Mesendoderm (in vitro differentiated cells): ENCODE results near the gene MAFF.

Source experiments
- DNase-seq: peaks from one replicate; pipeline ENCODE4 v3.0.0; 2013
- H2AK5ac ChIP-seq: 2 replicates; pipeline ENCODE4 v1.6.1; 2013; ENCODE audit warnings: low read length, inconsistent platforms
- H2BK120ac ChIP-seq: 2 replicates; pipeline ENCODE4 v1.6.1; 2013; ENCODE audit warnings: low read depth, mild to moderate bottlenecking, low read length, moderate library complexity, mixed read lengths
- H2BK15ac ChIP-seq: replicated peaks from 2 replicates; pipeline ENCODE4 v1.6.1; 2013; ENCODE audit warnings: low read depth, mild to moderate bottlenecking, moderate library complexity
- H2BK5ac ChIP-seq: 2 replicates; pipeline ENCODE4 v1.6.1; 2013; ENCODE audit warnings: low read length, inconsistent platforms
- H3K18ac ChIP-seq: 2 replicates; pipeline ENCODE4 v1.6.1; 2013; ENCODE audit warnings: mild to moderate bottlenecking, low read length, mixed read lengths
- H3K23ac ChIP-seq: one replicate; pipeline ENCODE4 v1.6.1; 2013; ENCODE audit warnings: low read length
- H3K27ac ChIP-seq: 2 replicates; pipeline ENCODE4 v1.5.1; 2013; ENCODE audit warnings: low read depth, mild to moderate bottlenecking, inconsistent platforms, low read length, moderate library complexity
- H3K27me3 ChIP-seq: 2 replicates; pipeline ENCODE4 v1.6.1; 2013; ENCODE audit warnings: low read length, control low read depth, mild to moderate bottlenecking, inconsistent platforms; ENCODE audit not compliant: insufficient read depth, poor library complexity
- H3K36me3 ChIP-seq: 2 replicates; pipeline ENCODE4 v1.6.1; 2013; ENCODE audit warnings: low read length, inconsistent platforms; ENCODE audit not compliant: control insufficient read depth, insufficient read depth
- H3K4ac ChIP-seq: one replicate; pipeline ENCODE4 v1.6.1; 2013; ENCODE audit warnings: low read depth, mild to moderate bottlenecking, low read length, moderate library complexity
- H3K4me1 ChIP-seq: 2 replicates; pipeline ENCODE4 v1.6.1; 2013; ENCODE audit warnings: low read depth, low read length, inconsistent platforms; ENCODE audit not compliant: control insufficient read depth
- H3K4me2 ChIP-seq: 2 replicates; pipeline ENCODE4 v1.6.1; 2013; ENCODE audit warnings: low read length
- H3K4me3 ChIP-seq: 2 replicates; pipeline ENCODE4 v1.5.1; 2013; ENCODE audit warnings: mild to moderate bottlenecking, low read length
- H3K56ac ChIP-seq: one replicate; pipeline ENCODE4 v1.6.1; 2013; ENCODE audit warnings: low read length
- H3K79me1 ChIP-seq: 2 replicates; pipeline ENCODE4 v1.6.1; 2013; ENCODE audit warnings: low read length, inconsistent platforms
- H3K79me2 ChIP-seq: 2 replicates; pipeline ENCODE4 v1.6.1; 2013; ENCODE audit warnings: mild to moderate bottlenecking, low read length; ENCODE audit not compliant: control insufficient read depth, insufficient read depth
- H3K9ac ChIP-seq: 2 replicates; pipeline ENCODE4 v1.6.1; 2013; ENCODE audit warnings: low read length, inconsistent platforms
- H4K5ac ChIP-seq: one replicate; pipeline ENCODE4 v1.6.1; 2013; ENCODE audit warnings: low read length
- H4K8ac ChIP-seq: one replicate; pipeline ENCODE4 v1.6.1; 2013; ENCODE audit warnings: low read depth, mild to moderate bottlenecking, control low read depth, low read length, moderate library complexity
- WGBS: extraction: QIAGEN DNeasy Blood & Tissue Kit; methylation state at CpG from one replicate; pipeline ENCODE4 v1.1.7; 2013; ENCODE audit warnings: low lambda C conversion rate, missing lambda C conversion rate; ENCODE audit not compliant: insufficient coverage; ENCODE audit errors: extremely low coverage; 5-methylcytosine and 5-hydroxymethylcytosine counted together

MAFF gene

DNA sequence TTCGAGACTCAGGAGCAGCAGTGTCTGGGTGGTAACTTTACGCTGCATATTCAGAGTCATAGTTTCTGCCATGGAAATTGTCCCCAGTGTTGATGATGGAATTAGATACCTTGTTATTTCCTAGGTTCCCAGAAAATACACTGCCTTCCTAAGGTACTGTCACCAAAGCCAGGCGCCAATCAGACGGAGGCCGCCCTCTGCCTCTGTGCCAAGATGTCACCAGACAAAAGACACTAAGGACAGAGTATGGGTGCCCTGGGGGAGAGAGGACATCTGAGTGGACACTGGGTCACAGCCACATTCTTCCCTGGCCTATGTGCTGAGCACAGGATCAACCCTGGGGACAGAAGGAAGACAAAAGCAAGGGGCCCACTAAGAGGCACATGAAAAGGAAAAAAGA lies 31.3 kb upstream of the MAFF start:
- Histone ChIP-seq H3K4ac (no peak overlapping the region), H3K23ac (no peak overlapping the region), H3K4me2 (no peak overlapping the region), H3K27me3 (no peaks in the 10 kb centered on the region), H3K79me2 (no peaks in the 10 kb centered on the region), H3K18ac (no peak overlapping the region), H2BK5ac (no peak overlapping the region), H3K4me1 (no peaks in the 10 kb centered on the region), H4K5ac (no peak overlapping the region), H3K27ac (no peak overlapping the region), H2AK5ac (no peak overlapping the region), H2BK15ac (no peak overlapping the region), H3K9ac (no peak overlapping the region), H3K56ac (no peak overlapping the region), H3K79me1 (no peaks in the 10 kb centered on the region), H3K4me3 (no peak overlapping the region), H2BK120ac (no peak overlapping the region), H3K36me3 (no peaks in the 10 kb centered on the region), H4K8ac (no peak overlapping the region)
- DNase-seq, result no peak
- no CpG with 5 or more reads among the region's 5 CpGs for WGBS

DNA sequence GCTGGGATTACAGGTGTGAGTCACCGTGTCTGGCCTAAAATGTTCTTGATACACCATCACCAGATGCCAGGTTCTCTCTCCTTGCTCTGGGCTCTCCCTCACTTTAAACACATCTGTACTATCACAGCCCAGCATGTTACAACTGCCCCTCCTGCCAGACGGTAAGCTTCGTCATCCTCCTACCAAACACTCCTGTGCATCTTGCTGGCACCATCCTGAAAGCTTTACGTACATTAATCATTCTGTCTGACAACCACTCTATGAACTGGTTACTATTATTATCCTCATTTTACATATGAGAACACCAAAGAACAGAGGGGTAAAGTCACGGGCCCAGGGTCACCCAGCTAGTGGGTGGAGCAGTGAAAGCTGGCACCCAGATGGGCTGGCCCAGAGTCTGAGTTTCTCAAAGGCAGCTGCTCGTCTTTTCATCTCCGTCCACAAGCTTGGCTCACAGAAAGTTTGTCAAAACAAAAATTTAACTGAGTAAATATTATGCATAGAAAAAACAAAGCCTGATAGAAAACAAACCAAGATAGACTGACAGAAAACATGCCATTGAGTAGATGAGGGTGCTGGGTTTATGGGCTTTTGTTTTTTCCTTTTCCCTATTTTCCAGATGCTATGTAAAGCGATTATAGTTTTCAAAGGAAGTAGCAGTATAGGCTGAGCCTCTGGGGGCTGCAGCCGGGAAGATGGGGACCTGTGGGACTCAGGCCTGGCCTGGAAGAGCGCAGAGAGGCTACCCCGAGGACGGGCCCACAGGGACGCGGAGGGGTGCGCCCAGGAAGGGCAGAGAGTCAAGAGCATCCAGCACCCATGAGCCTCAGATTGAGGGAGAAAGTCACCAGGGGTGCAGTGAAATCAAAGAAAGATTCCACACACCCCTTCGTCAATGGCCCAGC lies 29.6 kb upstream of the MAFF start:
- no peaks in the 10 kb centered on the region for H3K4me1 ChIP-seq
- no peak overlapping the region for H4K5ac ChIP-seq
- H2AK5ac ChIP-seq, result no peak overlapping the region
- H3K4me3 ChIP-seq, result no peak overlapping the region
- H4K8ac ChIP-seq, result no peak overlapping the region
- H3K27me3 ChIP-seq, result no peaks in the 10 kb centered on the region
- WGBS, result no CpG with 5 or more reads among the region's 16 CpGs
- no peaks in the 10 kb centered on the region for H3K79me1 ChIP-seq
- H2BK120ac ChIP-seq, result no peak overlapping the region
- no peak overlapping the region for H3K56ac ChIP-seq
- no peak overlapping the region for H3K18ac ChIP-seq
- no peak for DNase-seq
- H3K79me2 ChIP-seq, result no peaks in the 10 kb centered on the region
- no peak overlapping the region for H3K27ac ChIP-seq
- no peak overlapping the region for H2BK5ac ChIP-seq
- H3K4me2 ChIP-seq, result no peak overlapping the region
- H2BK15ac ChIP-seq, result no peak overlapping the region
- H3K36me3 ChIP-seq, result no peaks in the 10 kb centered on the region
- H3K4ac ChIP-seq, result no peak overlapping the region
- H3K23ac ChIP-seq, result no peak overlapping the region
- no peak overlapping the region for H3K9ac ChIP-seq

DNA sequence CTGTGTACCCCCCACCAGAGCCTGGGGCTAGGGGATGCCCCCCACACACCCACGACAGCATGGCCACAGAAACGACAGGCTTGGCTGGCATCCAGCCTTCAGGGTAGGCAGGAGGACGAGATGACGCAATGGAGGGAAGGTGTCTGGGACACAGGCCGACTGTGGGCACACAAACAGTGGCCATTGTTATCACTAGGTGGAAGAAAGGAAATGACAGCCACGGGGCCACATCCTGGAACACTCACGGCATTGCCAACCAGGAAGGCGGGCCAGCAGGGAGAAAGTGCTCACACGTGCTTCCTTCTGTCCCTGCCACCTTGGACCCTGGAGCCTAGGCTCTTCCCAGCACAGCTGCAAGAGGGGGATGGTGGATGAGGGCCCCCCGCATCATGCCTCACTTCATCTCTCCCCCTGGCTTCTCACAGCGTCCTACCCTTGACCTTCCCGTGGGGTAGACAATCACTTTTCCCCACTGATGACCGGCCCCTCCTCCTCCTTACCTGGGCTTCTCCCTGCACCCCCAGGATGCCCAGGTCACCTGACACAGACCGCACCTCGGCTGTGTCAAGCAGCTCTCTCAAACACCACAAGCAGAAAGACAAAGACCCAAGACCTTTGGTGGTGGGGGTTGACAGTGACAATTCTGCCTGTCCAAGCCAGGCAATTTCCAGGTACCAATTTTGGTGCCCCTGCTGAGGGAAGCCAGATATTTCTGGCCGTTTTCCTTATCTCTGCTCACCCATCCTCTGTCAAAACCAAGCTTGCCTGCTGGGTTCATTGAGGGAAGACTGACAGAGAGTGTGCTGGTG lies 28.8 kb upstream of the MAFF start:
- Histone ChIP-seq H2BK15ac (no peak overlapping the region), H3K9ac (no peak overlapping the region), H3K4me1 (no peaks in the 10 kb centered on the region), H4K5ac (no peak overlapping the region), H3K56ac (no peak overlapping the region), H3K79me1 (no peaks in the 10 kb centered on the region), H3K27ac (no peak overlapping the region), H2BK5ac (no peak overlapping the region), H2AK5ac (no peak overlapping the region), H3K23ac (no peak overlapping the region), H3K18ac (no peak overlapping the region), H3K27me3 (no peaks in the 10 kb centered on the region), H3K4me3 (no peak overlapping the region), H3K36me3 (no peaks in the 10 kb centered on the region), H3K4me2 (no peak overlapping the region), H4K8ac (no peak overlapping the region), H3K79me2 (no peaks in the 10 kb centered on the region), H3K4ac (no peak overlapping the region), H2BK120ac (no peak overlapping the region)
- DNase-seq, result no peak
- WGBS, result no CpG with 5 or more reads among the region's 16 CpGs

- Histone ChIP-seq H3K27me3 (no peaks in the 10 kb centered on the region), H3K9ac (no peak overlapping the region), H2BK5ac (no peak overlapping the region), H2BK15ac (no peak overlapping the region), H3K18ac (no peak overlapping the region), H3K36me3 (no peaks in the 10 kb centered on the region), H3K23ac (no peak overlapping the region), H3K4me1 (no peaks in the 10 kb centered on the region), H3K56ac (no peak overlapping the region), H3K4me3 (no peak overlapping the region), H3K79me2 (no peaks in the 10 kb centered on the region), H3K27ac (no peak overlapping the region), H3K79me1 (no peaks in the 10 kb centered on the region), H2BK120ac (no peak overlapping the region), H4K5ac (no peak overlapping the region), H4K8ac (no peak overlapping the region), H3K4ac (no peak overlapping the region), H3K4me2 (no peak overlapping the region), H2AK5ac (no peak overlapping the region)
- no CpG with 5 or more reads among the region's 4 CpGs for WGBS
- DNase-seq, result no peak
Observed at GRCh38 chr22:38173641-38173906, 28.2 kb upstream of the MAFF start.

- H3K56ac ChIP-seq, result peak overlapping the region; percentile 7
- H3K9ac ChIP-seq, result no peak overlapping the region
- no CpG with 5 or more reads among the region's 14 CpGs for WGBS
- no peaks in the 10 kb centered on the region for H3K36me3 ChIP-seq
- H3K4me1 ChIP-seq, result no peaks in the 10 kb centered on the region
- H4K5ac ChIP-seq, result no peak overlapping the region
- H3K18ac ChIP-seq, result no peak overlapping the region
- no peak overlapping the region for H2AK5ac ChIP-seq
- no peaks in the 10 kb centered on the region for H3K79me1 ChIP-seq
- H2BK5ac ChIP-seq, result no peak overlapping the region
- H3K27me3 ChIP-seq, result no peaks in the 10 kb centered on the region
- no peak overlapping the region for H2BK15ac ChIP-seq
- H3K4ac ChIP-seq, result no peak overlapping the region
- DNase-seq, result no peak
- H3K4me3 ChIP-seq, result no peak overlapping the region
- no peak overlapping the region for H2BK120ac ChIP-seq
- no peaks in the 10 kb centered on the region for H3K79me2 ChIP-seq
- no peak overlapping the region for H3K4me2 ChIP-seq
- no peak overlapping the region for H3K27ac ChIP-seq
- no peak overlapping the region for H3K23ac ChIP-seq
- no peak overlapping the region for H4K8ac ChIP-seq
Observed at GRCh38 chr22:38174626-38175025, 27.2 kb upstream of the MAFF start.
